Mammary epithelial cell (primary cell): ENCODE results near the gene SOD3.

Experiments
- EZH2 ChIP-seq: IDR thresholded peaks from 2 replicates; pipeline ENCODE4 v1.6.1; 2012; ENCODE audit warnings: low read length, inconsistent platforms, borderline replicate concordance
- TF ChIP-seq, protein P1 (sequence below), 2 donors: IDR thresholded peaks in 1 of 2; conservative IDR thresholded peaks in 1 of 2; 2 replicates each; pipeline ENCODE4 v1.5.1; 2011 to 2012; ENCODE audit warnings: inconsistent platforms in 2 of 2, low read length in 2 of 2, mild to moderate bottlenecking in 2 of 2, control low read depth in 1 of 2, low read depth in 1 of 2; ENCODE audit not compliant: insufficient read depth in 1 of 2; ENCODE audit errors: extremely low read depth in 1 of 2

- TF ChIP-seq, protein P1, sequence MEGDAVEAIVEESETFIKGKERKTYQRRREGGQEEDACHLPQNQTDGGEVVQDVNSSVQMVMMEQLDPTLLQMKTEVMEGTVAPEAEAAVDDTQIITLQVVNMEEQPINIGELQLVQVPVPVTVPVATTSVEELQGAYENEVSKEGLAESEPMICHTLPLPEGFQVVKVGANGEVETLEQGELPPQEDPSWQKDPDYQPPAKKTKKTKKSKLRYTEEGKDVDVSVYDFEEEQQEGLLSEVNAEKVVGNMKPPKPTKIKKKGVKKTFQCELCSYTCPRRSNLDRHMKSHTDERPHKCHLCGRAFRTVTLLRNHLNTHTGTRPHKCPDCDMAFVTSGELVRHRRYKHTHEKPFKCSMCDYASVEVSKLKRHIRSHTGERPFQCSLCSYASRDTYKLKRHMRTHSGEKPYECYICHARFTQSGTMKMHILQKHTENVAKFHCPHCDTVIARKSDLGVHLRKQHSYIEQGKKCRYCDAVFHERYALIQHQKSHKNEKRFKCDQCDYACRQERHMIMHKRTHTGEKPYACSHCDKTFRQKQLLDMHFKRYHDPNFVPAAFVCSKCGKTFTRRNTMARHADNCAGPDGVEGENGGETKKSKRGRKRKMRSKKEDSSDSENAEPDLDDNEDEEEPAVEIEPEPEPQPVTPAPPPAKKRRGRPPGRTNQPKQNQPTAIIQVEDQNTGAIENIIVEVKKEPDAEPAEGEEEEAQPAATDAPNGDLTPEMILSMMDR (conservative IDR thresholded peaks at IDR 0.05 in 1 of 2, IDR thresholded peaks at IDR 0.05 in 1 of 2; ENCODE audit: extremely low read depth in 1 of 2, insufficient read depth in 1 of 2, low read depth in 1 of 2, low read length in 2 of 2): no peak
- no peak for TF ChIP-seq EZH2
Observed at GRCh38 chr4:24778464-24779225, 16.7 kb upstream of the SOD3 start.
